Fibroblast of the conjunctiva (primary cell): Measurements from ENCODE around the gene STC2.

Experiments
- DNase-seq: peaks from one replicate; pipeline ENCODE4 v3.0.0-alpha.2; 2010; ENCODE audit warnings: low read depth

STC2 gene

GRCh38 chr5:173312821-173313220 lies 15.4 kb downstream of the STC2 start:
- DNase-seq, result no peak

- no peak for DNase-seq
Observed at GRCh38 chr5:173311818-173312585, 16.2 kb downstream of the STC2 start.

GRCh38 chr5:173310861-173311785 lies 17.1 kb downstream of the STC2 start:
- DNase-seq, result no peak

GRCh38 chr5:173310218-173310769 lies 17.9 kb downstream of the STC2 start:
- no peak for DNase-seq

GRCh38 chr5:173309731-173310130 lies 18.5 kb downstream of the STC2 start:
- DNase-seq, result no peak

GRCh38 chr5:173308226-173308625 lies 20.0 kb downstream of the STC2 start:
- no peak for DNase-seq

- no peak for DNase-seq
Observed at GRCh38 chr5:173307695-173308094, 20.5 kb downstream of the STC2 start.

GRCh38 chr5:173306695-173307094 lies 21.5 kb downstream of the STC2 start:
- no peak for DNase-seq

- DNase-seq, result no peak
Observed at GRCh38 chr5:173304591-173304988, 23.6 kb downstream of the STC2 start.

GRCh38 chr5:173303878-173304590 lies 24.2 kb downstream of the STC2 start:
- DNase-seq, result no peak

- DNase-seq, result peak; percentile 43
Observed at GRCh38 chr5:173302546-173303155, 25.6 kb downstream of the STC2 start.

- no peak for DNase-seq
Observed at GRCh38 chr5:173301695-173302545, 26.3 kb downstream of the STC2 start.

- no peak for DNase-seq
Observed at GRCh38 chr5:173300389-173301047, 27.7 kb downstream of the STC2 start.

GRCh38 chr5:173299820-173300219 lies 28.4 kb downstream of the STC2 start:
- DNase-seq, result no peak

- no peak for DNase-seq
Observed at GRCh38 chr5:173298213-173298926, 29.8 kb downstream of the STC2 start.

GRCh38 chr5:173297813-173298212 lies 30.4 kb downstream of the STC2 start:
- DNase-seq, result no peak

GRCh38 chr5:173296737-173297676 lies 31.2 kb downstream of the STC2 start:
- DNase-seq, result no peak

GRCh38 chr5:173295796-173296195 lies 32.4 kb downstream of the STC2 start:
- DNase-seq, result no peak
